HCT116 (cell line): ENCODE results near the gene DPP10. TPM values are rescaled to one million over a fixed set of nuclear protein-coding genes. Genes with fewer than 3 reads are reported as not detected.

Source experiments
- ATAC-seq: fragments of 200-7000 bp; cut with Tn5 transposase; 2 replicates; pipeline ENCODE4 v1.9.1; 2020; ENCODE audit warnings: mild to moderate bottlenecking, moderate library complexity
- BruUV-seq: library from RNA; stranded (reverse); fragments of 400-500 nt; replicated peaks from 2 replicates; lab custom pipeline; 2021; lab: Mats Ljungman, UMichigan
- CTCF ChIA-PET: fragments of 300-600 bp; sonication (Branson Sonifier 250); formaldehyde crosslinking; loops from one replicate; lab custom pipeline; 2021; ENCODE audit warnings: antibody characterized with exemption; lab: Charles Lee
- POLR2A ChIA-PET: fragments of 300-600, 350-600 bp; sonication (Branson Sonifier 250); formaldehyde crosslinking; loops from one replicate; lab custom pipeline; 2021; ENCODE audit warnings: antibody characterized with exemption; lab: Charles Lee
- RAD21 ChIA-PET, 2 experiments: fragments of 300-600 bp; sonication (Branson Sonifier 250); formaldehyde crosslinking; loops; one replicate each; lab custom pipeline; 2023; ENCODE audit warnings: low total read pairs in 2 of 2; ENCODE audit not compliant: uncharacterized antibody in 2 of 2, unreplicated experiment in 2 of 2, low non-redundant PET in 1 of 2; lab: Charles Lee
- DNase-seq: peaks from one replicate; pipeline ENCODE4 v3.0.0-alpha.2; 2010; ENCODE audit warnings: low read depth, low spot score
- H2AFZ ChIP-seq: fragments of 200-600 bp; shearing (Covaris generic), sonication (generic); 2 replicates; pipeline ENCODE4 v1.6.1; 2017; ENCODE audit warnings: low read depth, mixed run types, mixed read lengths, antibody characterized with exemption, low read length; ENCODE audit not compliant: poor library complexity, severe bottlenecking
- H3K27ac ChIP-seq: 2 replicates; pipeline ENCODE4 v1.5.1; 2012; ENCODE audit warnings: low read depth, low read length
- H3K27me3 ChIP-seq: fragments of 200-600 bp; sonication (generic); 2 replicates; pipeline ENCODE4 v1.6.1; 2016; ENCODE audit warnings: mixed run types, low read length, mixed read lengths; ENCODE audit not compliant: insufficient read depth
- H3K36me3 ChIP-seq, 2 experiments: fragments of 200-500 bp in 1 of 2; fragments of 200-600 bp in 1 of 2; sonication (Bioruptor generic) in 1 of 2; sonication (generic) in 1 of 2; 2 replicates each; pipeline versions ENCODE4 v1.5.1 to v1.6.1; 2014 to 2016; ENCODE audit warnings: low read length in 2 of 2, inconsistent platforms in 1 of 2, mixed read lengths in 1 of 2, mixed run types in 1 of 2; ENCODE audit not compliant: insufficient read depth in 2 of 2, control insufficient read depth in 1 of 2
- H3K4me1 ChIP-seq, 2 experiments: fragments of 200-600 bp in 1 of 2; sonication (generic) in 1 of 2; 2 replicates each; pipeline versions ENCODE4 v1.5.1 to v1.6.1; 2012 to 2017; ENCODE audit warnings: low read length in 2 of 2, inconsistent platforms in 1 of 2, mild to moderate bottlenecking in 1 of 2, mixed read lengths in 1 of 2, mixed run types in 1 of 2, moderate library complexity in 1 of 2; ENCODE audit not compliant: insufficient read depth in 2 of 2, control insufficient read depth in 1 of 2
- H3K4me2 ChIP-seq: fragments of 200-600 bp; sonication (generic); 2 replicates; pipeline ENCODE4 v1.6.1; 2017; ENCODE audit warnings: mixed run types, low read length, mixed read lengths
- H3K4me3 ChIP-seq, 2 experiments: fragments of 200-600 bp in 1 of 2; sonication (generic) in 1 of 2; replicated peaks in 1 of 2; 2 replicates each; pipeline ENCODE4 v1.5.1; 2011 to 2016; ENCODE audit warnings: low read length in 2 of 2, control low read depth in 1 of 2, low read depth in 1 of 2, mild to moderate bottlenecking in 1 of 2, mixed read lengths in 1 of 2, mixed run types in 1 of 2
- H3K79me2 ChIP-seq: fragments of 200-600 bp; sonication (generic); 2 replicates; pipeline ENCODE4 v1.6.1; 2017; ENCODE audit warnings: mild to moderate bottlenecking, mixed run types, low read length, moderate library complexity, mixed read lengths; ENCODE audit not compliant: insufficient read depth
- H3K9ac ChIP-seq: fragments of 200-600 bp; sonication (generic); 2 replicates; pipeline ENCODE4 v1.6.1; 2016; ENCODE audit warnings: low read length, mixed read lengths
- H3K9me2 ChIP-seq: fragments of 200-600 bp; sonication (generic), shearing (Covaris generic); 2 replicates; pipeline ENCODE4 v1.6.1; 2017; ENCODE audit warnings: mixed run types, mild to moderate bottlenecking, moderate library complexity; ENCODE audit not compliant: insufficient read depth
- H3K9me3 ChIP-seq, 2 experiments: fragments of 200-500 bp in 1 of 2; fragments of 200-600 bp in 1 of 2; sonication (Bioruptor generic) in 1 of 2; sonication (generic) in 1 of 2; 2 replicates each; pipeline ENCODE4 v1.6.1; 2014 to 2017; ENCODE audit warnings: low read length in 2 of 2, mixed read lengths in 2 of 2, inconsistent platforms in 1 of 2, low read depth in 1 of 2, mild to moderate bottlenecking in 1 of 2, mixed run types in 1 of 2, moderate library complexity in 1 of 2; ENCODE audit not compliant: control insufficient read depth in 1 of 2, insufficient read depth in 1 of 2
- H4K20me1 ChIP-seq: fragments of 200-600 bp; sonication (generic), shearing (Covaris generic); 2 replicates; pipeline ENCODE4 v1.6.1; 2017; ENCODE audit warnings: mixed run types, mild to moderate bottlenecking, moderate library complexity; ENCODE audit not compliant: insufficient read depth
- ELF1 ChIP-seq: IDR thresholded peaks from 2 replicates; pipeline ENCODE4 v1.6.1; 2012; ENCODE audit warnings: low read depth, borderline replicate concordance
- EZH2 ChIP-seq: fragments of 200-600 bp; sonication (generic); IDR thresholded peaks from 2 replicates; pipeline ENCODE4 v1.6.1; 2017; ENCODE audit warnings: antibody characterized with exemption, mixed run types
- EZH2phosphoT487 ChIP-seq: fragments of 200-600 bp; IDR thresholded peaks from 2 replicates; pipeline ENCODE4 v1.6.1; 2018; ENCODE audit warnings: antibody characterized with exemption, borderline replicate concordance
- FOSL1 ChIP-seq: IDR thresholded peaks from 2 replicates; pipeline ENCODE4 v1.6.1; 2012; ENCODE audit warnings: low read depth
- JUND ChIP-seq: IDR thresholded peaks from 2 replicates; pipeline ENCODE4 v1.6.1; 2012
- POLR2A ChIP-seq: IDR thresholded peaks from 2 replicates; pipeline ENCODE4 v1.7.0; 2011; ENCODE audit warnings: borderline replicate concordance; ENCODE audit not compliant: insufficient read depth, insufficient read length; ENCODE audit errors: extremely low read depth
- POLR2AphosphoS5 ChIP-seq: IDR thresholded peaks from 2 replicates; pipeline ENCODE4 v1.6.1; 2011; ENCODE audit warnings: mild to moderate bottlenecking, low read depth, low read length, moderate library complexity
- RAD21 ChIP-seq: IDR thresholded peaks from 2 replicates; pipeline ENCODE4 v1.6.1; 2012; ENCODE audit warnings: low read depth, mild to moderate bottlenecking
- SIN3A ChIP-seq: IDR thresholded peaks from 2 replicates; pipeline ENCODE4 v1.6.1; 2012; ENCODE audit warnings: low read depth
- SP1 ChIP-seq: IDR thresholded peaks from 2 replicates; pipeline ENCODE4 v1.6.1; 2012; ENCODE audit warnings: low read depth
- SRF ChIP-seq: IDR thresholded peaks from 2 replicates; pipeline ENCODE4 v1.6.1; 2012; ENCODE audit warnings: low read depth
- TCF7L2 ChIP-seq: IDR thresholded peaks from 2 replicates; pipeline ENCODE4 v1.7.0; 2011; ENCODE audit warnings: borderline replicate concordance, inconsistent platforms; ENCODE audit not compliant: insufficient read depth, insufficient read length; ENCODE audit errors: extremely low read depth
- YY1 ChIP-seq: IDR thresholded peaks from 2 replicates; pipeline ENCODE4 v1.6.1; 2011; ENCODE audit warnings: low read length, low read depth, moderate library complexity, mild to moderate bottlenecking; ENCODE audit not compliant: insufficient replicate concordance; ENCODE audit errors: extremely low read depth
- intact Hi-C: fragments of 100-400 bp; cut with micrococcal nuclease; formaldehyde crosslinking; loops from 2 replicates; pipeline ENCODE4 v1.10.0; 2022
- total RNA-seq: library from RNA; stranded (reverse); gene quantifications from one replicate; pipeline ENCODE4 v1.2.1, GENCODE V29; 2021; ENCODE audit not compliant: unreplicated experiment
- TF ChIP-seq, protein P1 (sequence below): IDR thresholded peaks from 2 replicates; pipeline ENCODE4 v1.6.1; 2012; ENCODE audit warnings: low read depth
- TF ChIP-seq, protein P2 (sequence below): IDR thresholded peaks from 2 replicates; pipeline ENCODE4 v1.6.1; 2012
- TF ChIP-seq, protein P3 (sequence below), 3 experiments: fragments of 200-600 bp in 1 of 3; sonication (generic) in 1 of 3; IDR thresholded peaks in 2 of 3; conservative IDR thresholded peaks in 1 of 3; 2 replicates each; pipeline ENCODE4 v1.5.1; 2012 to 2017; ENCODE audit warnings: low read depth in 2 of 3, low read length in 2 of 3, antibody characterized with exemption in 1 of 3, borderline replicate concordance in 1 of 3, control low read depth in 1 of 3, mild to moderate bottlenecking in 1 of 3, mixed read lengths in 1 of 3, mixed run types in 1 of 3, moderate library complexity in 1 of 3; ENCODE audit not compliant: insufficient read depth in 1 of 3

DPP10 gene
- total RNA-seq, 1 experiment from 2014 or later: not detected

DNA sequence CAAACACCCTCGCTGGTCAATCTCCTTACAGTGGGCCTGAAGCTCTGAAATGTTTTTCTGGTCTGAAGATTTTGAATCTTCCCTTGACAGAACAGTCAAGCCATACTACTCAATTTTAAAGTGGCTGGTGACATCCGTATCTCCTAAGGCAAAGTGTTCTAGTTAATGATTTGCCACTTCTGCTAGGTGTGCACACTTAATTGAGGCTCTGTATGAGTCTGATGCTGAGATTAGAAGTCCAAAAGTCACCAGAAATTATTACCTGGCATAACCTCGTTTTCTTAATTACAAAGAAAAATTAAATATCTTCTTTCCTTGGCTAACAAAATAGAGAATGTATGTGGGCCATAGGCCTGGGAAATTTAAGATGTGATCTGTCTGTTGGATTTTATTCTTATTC, 104.1 kb downstream of the DPP10 start:
- Histone ChIP-seq H3K27me3 (no peaks in the 10 kb centered on the region), H3K9me2 (no peaks in the 10 kb centered on the region), H3K9me3 (peaks cover 6 to 9% of the 10 kb centered on the region in 2 experiments; a peak in 2 of 4 replicates), H4K20me1 (no peaks in the 10 kb centered on the region), H3K27ac (no peak overlapping the region), H3K4me2 (no peak overlapping the region), H3K79me2 (no peaks in the 10 kb centered on the region), H2AFZ (no peak overlapping the region), H3K9ac (no peak overlapping the region), H3K4me3 (no peak overlapping the region), H3K36me3 (no peaks in the 10 kb centered on the region), H3K4me1 (no peaks in the 10 kb centered on the region)
- ATAC-seq (no peak), DNase-seq (no peak)
- CTCF ChIA-PET: no interaction called here
- RAD21 ChIA-PET: no interaction called here
- POLR2A ChIA-PET: no interaction called here
- no TSS peak for BruUV-seq
- TF ChIP-seq YY1 (no peak), RAD21 (no peak), JUND (no peak), TCF7L2 (no peak), POLR2AphosphoS5 (no peak), SIN3A (no peak), EZH2 (no peak), ELF1 (no peak), POLR2A (no peak), SRF (no peak), EZH2phosphoT487 (no peak), FOSL1 (no peak), SP1 (no peak)
- TF ChIP-seq, protein P1, sequence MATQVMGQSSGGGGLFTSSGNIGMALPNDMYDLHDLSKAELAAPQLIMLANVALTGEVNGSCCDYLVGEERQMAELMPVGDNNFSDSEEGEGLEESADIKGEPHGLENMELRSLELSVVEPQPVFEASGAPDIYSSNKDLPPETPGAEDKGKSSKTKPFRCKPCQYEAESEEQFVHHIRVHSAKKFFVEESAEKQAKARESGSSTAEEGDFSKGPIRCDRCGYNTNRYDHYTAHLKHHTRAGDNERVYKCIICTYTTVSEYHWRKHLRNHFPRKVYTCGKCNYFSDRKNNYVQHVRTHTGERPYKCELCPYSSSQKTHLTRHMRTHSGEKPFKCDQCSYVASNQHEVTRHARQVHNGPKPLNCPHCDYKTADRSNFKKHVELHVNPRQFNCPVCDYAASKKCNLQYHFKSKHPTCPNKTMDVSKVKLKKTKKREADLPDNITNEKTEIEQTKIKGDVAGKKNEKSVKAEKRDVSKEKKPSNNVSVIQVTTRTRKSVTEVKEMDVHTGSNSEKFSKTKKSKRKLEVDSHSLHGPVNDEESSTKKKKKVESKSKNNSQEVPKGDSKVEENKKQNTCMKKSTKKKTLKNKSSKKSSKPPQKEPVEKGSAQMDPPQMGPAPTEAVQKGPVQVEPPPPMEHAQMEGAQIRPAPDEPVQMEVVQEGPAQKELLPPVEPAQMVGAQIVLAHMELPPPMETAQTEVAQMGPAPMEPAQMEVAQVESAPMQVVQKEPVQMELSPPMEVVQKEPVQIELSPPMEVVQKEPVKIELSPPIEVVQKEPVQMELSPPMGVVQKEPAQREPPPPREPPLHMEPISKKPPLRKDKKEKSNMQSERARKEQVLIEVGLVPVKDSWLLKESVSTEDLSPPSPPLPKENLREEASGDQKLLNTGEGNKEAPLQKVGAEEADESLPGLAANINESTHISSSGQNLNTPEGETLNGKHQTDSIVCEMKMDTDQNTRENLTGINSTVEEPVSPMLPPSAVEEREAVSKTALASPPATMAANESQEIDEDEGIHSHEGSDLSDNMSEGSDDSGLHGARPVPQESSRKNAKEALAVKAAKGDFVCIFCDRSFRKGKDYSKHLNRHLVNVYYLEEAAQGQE: no peak
- TF ChIP-seq, protein P2, sequence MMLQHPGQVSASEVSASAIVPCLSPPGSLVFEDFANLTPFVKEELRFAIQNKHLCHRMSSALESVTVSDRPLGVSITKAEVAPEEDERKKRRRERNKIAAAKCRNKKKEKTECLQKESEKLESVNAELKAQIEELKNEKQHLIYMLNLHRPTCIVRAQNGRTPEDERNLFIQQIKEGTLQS: no peak
- TF ChIP-seq, protein P3, sequence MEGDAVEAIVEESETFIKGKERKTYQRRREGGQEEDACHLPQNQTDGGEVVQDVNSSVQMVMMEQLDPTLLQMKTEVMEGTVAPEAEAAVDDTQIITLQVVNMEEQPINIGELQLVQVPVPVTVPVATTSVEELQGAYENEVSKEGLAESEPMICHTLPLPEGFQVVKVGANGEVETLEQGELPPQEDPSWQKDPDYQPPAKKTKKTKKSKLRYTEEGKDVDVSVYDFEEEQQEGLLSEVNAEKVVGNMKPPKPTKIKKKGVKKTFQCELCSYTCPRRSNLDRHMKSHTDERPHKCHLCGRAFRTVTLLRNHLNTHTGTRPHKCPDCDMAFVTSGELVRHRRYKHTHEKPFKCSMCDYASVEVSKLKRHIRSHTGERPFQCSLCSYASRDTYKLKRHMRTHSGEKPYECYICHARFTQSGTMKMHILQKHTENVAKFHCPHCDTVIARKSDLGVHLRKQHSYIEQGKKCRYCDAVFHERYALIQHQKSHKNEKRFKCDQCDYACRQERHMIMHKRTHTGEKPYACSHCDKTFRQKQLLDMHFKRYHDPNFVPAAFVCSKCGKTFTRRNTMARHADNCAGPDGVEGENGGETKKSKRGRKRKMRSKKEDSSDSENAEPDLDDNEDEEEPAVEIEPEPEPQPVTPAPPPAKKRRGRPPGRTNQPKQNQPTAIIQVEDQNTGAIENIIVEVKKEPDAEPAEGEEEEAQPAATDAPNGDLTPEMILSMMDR (IDR thresholded peaks at IDR 0.05 in 2 of 3, conservative IDR thresholded peaks at IDR 0.05 in 1 of 3; ENCODE audit: borderline replicate concordance in 1 of 3, insufficient read depth in 1 of 3, low read depth in 2 of 3, low read length in 2 of 3): no peak
- intact Hi-C loops: no loop called here
